CMK (cell line): ENCODE data around the gene LHPP.
"Not testable (repeated sequence)": the region's sequence is repeated elsewhere in the genome, so short reads cannot be mapped to it uniquely, and the experiment has no call there.

Experiments used
- DNase-seq: peaks from one replicate; pipeline ENCODE4 v3.0.0-alpha.2; 2010; ENCODE audit warnings: low read depth

The LHPP gene

DNA sequence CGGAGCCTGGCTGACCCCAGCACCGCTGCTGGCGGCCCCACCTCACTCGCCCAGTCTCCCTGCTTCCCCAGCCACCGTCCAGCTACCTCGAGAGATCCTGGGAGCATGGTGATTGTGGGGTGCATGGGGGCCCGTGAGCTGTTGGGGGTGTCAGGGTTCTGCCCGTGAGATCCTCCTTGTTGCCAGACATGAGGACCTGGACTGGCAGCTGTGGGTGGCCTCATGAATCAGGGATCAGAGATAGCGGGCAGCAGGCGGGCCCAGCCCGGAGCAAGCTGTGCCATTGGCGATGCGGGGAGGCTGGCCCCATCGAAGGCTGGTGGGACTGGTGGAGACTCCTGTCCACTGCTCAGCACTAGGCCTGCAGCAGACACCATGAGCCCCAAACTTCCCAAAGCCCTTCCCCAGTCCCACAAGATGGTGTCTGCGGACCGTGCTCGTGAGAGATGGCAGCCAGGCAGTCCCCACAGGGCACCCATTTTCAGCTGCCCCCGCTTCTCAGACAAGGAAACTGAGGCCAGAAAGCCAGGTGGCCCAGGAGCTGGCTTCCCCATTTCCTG is 75.6 kb downstream of the LHPP start:
- DNase-seq, result no peak

- no peak for DNase-seq
These were observed 76.3 kb downstream of the LHPP start for GRCh38 chr10:124537891-124538290.

- no peak for DNase-seq
These were observed 77.1 kb downstream of the LHPP start for GRCh38 chr10:124538706-124539105.

DNA sequence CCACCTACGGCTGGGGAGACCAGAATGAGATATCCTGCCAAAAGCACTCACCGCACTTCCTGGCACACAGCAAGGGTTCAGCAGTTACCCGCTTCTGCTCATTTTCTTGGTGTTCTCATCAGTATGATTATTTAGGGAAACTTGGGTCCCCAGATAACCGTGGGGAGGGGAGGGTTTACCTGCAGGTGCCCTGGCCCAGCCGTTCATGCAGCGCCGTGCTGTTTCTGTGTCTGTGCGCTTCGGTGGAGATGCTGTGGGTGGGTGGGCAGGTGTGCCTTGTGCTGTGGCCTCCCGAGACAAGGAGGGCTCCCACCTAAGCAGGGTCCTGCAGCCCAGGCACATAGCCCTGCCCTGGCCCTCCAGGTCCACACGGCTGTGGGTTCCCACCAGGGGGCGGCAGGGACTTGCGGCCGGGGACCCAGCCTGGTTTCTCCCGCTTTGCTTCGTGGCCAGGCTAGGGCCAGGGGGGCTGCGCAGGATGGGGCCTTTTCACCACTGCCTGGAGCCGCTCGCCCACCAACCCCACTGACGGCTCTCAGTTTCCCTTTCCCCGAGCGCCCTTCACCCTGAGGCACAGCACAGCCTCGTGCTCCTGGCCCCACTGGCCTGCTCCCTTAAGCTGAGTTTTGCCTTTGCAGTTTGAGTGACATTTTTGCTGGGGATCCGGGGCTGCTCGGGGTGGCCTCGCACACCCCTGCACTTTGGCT is 78.5 kb downstream of the LHPP start:
- no peak for DNase-seq

GRCh38 chr10:124541076-124541903 is 79.7 kb downstream of the LHPP start:
- DNase-seq, result no peak

DNA sequence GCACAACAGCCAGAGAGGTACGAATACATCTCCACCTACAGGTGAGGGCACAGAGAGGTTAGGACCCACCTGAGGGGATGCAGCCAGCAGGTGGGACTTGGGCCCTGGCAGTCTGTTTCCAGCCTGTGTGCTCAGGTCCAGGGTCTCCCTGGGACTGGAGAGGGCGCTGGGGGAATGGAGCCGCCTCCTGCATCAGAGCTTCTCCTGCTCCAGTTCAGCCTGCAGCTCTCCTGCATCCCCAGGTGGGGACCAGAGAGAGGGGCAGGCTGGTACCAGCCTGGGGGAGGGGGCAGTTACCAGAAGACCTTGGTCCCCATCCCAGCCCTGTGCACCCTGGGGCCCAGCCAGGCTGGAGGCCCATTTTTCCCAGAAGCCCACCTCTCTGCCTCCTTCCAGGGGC is 80.7 kb downstream of the LHPP start:
- no peak for DNase-seq

- no peak for DNase-seq
These were observed 81.5 kb downstream of the LHPP start for GRCh38 chr10:124543146-124543545.

DNA sequence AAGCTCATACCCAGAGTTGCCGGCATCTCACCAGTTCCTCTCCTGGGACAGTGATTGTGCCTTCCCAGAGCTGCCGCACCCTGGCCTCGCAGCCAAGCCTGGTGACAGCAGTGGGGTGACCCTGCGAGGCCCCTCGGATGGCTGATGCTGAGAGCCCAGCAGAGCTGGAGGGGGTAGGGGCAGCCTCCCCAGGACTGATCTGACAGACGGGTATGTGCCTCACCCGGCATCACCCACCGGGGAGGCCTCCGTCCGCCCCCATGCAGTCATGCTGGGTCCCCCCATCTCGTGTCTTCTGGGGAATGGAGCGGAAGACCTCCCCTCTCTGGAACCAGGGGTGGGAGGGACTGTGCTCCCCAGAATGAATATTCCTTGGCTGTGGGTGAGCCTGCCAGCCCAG is 82.3 kb downstream of the LHPP start:
- no peak for DNase-seq

- DNase-seq, result no peak
These were observed 83.1 kb downstream of the LHPP start for GRCh38 chr10:124544711-124545110.

GRCh38 chr10:124545351-124546054 is 83.9 kb downstream of the LHPP start:
- no peak for DNase-seq

DNA sequence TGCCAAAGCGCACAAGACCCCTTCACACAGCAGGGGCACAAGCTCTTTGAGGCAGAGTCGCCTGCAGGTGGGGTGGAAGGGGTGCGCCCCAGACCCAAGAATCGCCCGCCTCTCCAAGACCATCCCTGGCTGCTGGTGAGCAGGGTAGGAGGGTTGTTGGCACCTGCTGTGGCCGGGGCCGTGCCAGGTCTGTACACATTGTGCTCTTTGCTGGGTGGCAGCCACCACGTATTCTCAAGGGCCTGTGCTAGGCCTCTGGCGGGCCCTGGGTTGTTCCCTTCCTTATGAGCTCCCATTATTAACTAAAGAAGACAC is 84.4 kb downstream of the LHPP start:
- DNase-seq, result no peak

DNA sequence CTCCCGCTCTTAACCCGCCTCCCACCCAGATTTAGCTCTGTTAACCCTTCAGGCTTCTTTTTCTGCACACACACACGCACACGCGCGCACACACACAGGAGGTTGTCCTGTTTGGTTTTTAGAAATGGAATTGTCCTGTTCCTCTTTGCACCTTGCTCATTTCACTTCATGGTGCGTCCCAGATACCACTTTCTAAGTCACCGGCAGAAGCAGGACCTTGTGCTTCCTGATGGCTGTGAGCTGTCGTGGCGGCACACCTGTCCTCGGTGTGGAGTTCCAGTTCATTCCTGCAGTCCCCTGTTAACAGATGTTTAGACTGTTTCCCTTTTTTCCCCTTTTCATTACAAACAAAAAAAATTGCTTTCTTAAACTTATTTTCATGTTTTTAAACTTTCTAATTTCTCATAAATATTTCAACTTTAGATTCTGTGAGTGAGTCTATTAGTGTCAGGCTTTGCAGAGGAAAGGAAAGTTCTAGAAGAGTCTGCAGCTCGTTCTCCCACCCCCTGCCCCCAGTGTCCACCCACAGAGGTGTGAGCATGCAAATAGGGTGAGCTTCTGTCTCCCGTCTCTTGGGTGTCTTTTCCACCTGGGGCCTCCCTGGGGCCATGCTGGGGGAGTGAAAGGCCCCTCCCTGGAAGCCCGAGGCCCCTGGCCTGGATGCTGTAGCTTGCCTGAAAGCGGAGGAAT is 85.5 kb downstream of the LHPP start:
- DNase-seq, result no peak

DNA sequence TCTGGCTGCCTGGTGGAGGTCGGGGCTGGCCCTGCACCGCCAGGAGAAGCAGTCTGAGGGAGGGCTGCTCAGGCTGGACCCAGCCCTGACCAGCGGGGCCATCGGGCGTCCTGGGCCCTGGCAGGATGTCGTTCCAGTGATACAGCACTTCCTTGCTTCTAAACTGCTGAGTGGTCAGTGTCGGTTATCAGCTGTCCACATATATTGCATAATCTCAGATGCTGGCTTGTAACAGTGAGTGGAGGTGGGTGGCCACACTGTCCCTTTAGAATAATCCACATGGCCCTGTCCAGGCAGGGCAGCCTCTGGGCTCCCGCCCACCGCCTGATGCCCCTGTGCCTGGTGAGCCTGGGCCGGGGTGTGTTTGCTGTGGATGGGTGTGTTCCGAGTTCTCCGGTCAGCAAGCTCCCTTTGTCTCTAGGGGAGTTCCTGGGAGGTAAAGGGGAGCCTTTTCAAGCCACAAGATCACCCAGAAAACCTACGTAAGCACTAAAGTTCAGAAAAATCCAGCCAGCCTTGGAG is 86.1 kb downstream of the LHPP start:
- DNase-seq, result no peak

GRCh38 chr10:124549171-124549570 is 87.5 kb downstream of the LHPP start:
- not testable (repeated sequence) for DNase-seq

DNA sequence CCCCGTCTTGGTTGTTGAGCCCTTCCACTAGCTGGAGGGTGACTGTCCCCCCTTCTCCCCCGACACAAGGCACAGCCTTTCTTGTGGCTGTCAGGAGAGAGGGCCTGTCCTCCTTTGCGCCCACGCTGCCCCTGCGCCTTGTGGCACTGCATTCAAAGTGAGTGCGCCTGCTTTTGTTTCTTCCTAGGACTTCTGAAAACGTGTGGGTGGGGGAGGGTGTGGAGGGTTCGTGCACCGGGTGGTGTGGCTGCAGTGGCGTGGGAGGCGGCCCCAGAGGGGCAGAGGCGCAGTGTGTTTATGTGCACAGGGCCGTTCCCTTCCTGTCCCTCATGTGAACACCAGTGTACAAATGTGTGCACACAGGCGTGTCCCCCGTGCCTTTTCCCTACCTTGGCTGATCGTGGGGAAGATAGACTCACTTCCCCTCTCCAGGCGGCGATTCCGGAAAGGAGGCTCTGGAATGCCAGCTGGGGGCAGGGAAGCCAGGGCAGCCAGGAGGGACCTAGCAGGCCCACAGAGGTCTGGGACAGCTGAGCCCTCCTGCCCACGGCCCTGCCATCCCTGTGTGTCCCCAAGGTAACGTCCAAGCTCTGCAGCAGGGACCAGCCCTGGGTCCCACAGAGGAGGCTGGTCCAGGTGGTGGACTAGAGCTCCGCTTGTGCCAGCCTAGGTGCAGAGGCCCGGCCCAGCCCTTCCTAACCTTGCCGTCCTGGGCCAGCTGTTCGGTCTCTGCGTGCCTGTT is 88.8 kb downstream of the LHPP start:
- no peak for DNase-seq

DNA sequence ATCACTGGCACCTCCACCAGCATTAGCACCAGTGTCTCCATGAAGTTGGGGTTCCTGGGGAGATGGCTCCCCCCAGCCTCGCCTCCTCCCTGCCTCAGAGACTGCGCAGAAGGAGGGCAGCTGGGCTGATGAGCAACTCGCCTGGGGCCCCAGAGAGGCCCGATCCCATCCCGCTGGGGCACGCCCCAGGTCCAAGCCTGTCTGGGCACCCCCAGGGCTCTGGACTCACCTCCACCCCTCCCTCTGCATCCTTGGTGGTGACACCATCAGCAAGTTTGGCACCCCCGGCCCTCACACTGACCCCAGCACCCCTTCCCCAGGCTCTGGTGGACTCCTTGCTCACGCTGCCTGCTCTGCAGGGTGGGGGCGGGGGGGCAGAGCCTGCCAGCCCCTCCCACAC is 89.5 kb downstream of the LHPP start:
- no peak for DNase-seq

GRCh38 chr10:124551755-124552154 is 90.1 kb downstream of the LHPP start:
- DNase-seq, result no peak

DNA sequence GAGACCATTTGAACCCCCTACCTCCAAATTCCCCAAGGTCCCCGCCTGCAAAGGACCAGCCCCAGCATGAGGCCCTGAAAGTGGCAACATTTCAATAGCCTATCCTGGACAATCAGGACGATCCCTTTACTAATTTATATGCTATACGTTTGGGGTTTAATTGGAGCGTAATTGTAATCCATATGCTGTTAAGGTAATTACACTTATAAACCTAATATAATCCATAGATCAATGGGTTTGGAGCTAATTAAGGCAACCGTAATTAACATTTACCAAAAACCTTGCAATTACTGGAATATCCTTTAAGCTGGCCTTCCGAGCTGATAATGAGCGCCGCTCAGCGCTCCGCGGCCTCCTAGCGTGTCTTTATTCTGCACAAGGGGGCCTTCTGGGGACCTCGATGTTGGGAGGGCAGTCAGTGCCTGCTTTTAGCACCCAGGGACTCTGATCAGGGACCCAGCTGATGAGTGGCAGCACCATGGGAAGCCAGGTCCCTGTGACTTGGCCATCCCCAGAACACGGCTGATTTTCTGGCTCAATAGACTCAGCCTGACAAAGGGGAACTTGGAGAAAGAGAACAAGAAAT is 91.2 kb downstream of the LHPP start:
- DNase-seq, result no peak

DNA sequence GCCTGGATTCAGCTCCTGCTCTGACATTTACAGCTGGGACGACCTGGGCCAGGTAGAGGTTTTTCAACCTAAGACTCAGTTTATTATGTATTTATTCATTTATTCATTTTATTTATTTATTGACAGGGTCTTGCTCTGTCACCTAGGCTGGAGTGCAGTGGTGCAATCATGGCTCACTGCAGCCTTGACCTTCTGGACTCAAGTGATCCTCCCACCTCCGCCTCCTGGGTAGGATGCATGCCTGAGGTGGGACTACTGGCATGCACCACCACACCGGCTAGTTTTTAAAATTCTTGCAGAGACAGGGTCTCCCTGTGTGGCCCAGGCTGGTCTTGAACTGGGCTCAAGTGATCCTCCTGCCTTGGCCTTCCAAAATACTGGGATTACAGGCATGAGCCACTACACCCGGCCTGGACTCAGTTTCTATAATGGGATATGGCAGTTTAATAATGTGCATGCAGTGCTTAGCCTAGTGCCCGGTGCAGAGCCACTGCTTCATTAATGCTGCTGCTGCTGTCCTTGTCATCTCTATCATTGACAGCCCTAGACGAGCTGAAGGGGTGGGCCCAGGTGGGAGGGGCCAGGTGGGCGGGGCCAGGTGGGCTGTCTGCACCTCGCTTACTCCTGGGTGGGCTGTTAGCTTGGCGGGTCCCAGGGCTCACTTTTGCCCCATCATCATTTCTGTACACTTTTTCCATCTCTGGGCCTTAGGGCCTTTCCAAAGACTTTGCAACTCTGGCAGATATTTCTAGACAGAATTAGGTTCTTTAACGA is 92.6 kb downstream of the LHPP start:
- no peak for DNase-seq

- DNase-seq, result no peak
These were observed 95.5 kb downstream of the LHPP start for GRCh38 chr10:124557167-124557566.
